GM21723 (cell line): ENCODE measurements around the gene ZEB2.

Source experiments
- ATAC-seq: cut with Tn5 transposase; IDR thresholded peaks from one replicate; pipeline ENCODE4 v1.9.1; 2021; ENCODE audit warnings: mild to moderate bottlenecking, moderate library complexity; ENCODE audit not compliant: unreplicated experiment

The ZEB2 gene

DNA sequence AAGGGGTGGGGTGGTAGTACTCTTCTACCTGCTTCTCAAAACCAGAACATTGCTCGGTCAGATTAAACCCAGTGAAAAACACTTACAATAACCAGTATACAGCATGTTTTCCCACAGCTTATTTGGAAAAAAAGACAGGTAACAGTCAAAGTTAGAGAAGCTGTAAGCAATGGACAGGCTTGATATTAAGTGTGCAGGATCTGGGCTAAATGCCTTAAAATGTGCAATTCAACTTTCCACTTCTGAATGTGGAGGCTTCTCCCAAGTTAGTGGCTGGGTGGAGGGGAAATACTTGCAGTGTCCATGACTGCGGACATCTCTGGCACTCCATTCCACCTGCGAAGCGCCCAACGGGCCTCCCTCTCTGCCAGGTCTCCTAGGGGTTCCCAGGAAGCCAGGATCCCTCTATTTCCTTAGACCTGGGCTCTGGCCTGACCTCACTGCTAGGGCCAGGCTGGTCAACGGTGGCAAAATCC, 5.3 kb downstream of the ZEB2 start:
- ATAC-seq: no peak

DNA sequence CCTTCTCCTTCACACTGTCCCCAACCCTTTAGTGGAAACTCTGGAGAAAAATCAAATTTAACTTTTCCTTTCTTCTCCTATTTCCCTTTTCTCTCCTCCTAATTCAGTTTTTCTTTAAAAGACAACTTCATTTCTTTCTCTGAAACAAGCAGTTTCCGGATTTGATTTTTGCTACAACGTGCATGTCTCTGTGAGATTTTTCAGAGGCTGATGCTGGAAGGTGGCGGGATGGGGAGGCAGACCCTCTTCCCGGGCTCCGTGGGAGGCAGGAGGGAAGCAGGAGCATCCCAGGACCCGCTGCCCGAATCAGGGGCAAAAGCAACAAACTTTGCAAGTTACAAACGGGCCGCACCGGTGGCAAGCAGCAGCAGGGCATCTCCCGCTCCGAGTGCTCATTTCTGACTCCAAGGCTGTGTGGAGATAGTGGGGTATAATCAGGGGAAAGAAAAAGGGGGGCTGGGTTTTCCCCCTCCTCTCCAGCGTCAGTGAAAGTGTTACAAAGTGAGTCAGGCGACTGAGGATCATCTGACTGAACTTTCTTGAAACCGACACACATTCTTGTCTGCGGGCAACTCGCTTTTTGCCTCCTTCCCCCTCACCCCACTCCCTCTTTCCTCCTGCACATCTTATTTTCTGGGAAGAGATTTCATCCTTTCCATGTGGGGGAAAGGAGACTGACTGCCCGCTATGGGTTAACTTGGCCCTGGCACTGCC, 6.4 kb downstream of the ZEB2 start:
- ATAC-seq: no peak

GRCh38 chr2:144512891-144513351, 7.0 kb downstream of the ZEB2 start:
- ATAC-seq: no peak

DNA sequence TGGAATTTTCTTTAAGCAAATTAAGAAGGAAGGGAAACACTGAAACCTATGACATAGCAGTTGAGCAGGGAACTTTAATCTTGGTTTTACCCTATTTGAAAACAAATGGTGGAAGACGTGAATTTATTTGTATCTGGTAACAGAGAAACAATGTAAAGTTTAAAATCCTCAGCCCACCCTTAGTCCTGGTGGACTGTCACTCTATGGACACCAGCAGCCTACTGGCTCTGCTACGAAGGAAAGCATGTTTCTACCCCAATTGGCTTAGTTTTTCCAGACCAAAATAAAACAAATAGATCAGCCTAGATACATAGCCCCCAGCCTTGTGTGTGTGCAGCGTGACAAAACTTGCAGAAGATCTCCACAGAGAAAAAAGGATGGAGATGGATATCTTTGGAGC, 7.4 kb downstream of the ZEB2 start:
- ATAC-seq: no peak

DNA sequence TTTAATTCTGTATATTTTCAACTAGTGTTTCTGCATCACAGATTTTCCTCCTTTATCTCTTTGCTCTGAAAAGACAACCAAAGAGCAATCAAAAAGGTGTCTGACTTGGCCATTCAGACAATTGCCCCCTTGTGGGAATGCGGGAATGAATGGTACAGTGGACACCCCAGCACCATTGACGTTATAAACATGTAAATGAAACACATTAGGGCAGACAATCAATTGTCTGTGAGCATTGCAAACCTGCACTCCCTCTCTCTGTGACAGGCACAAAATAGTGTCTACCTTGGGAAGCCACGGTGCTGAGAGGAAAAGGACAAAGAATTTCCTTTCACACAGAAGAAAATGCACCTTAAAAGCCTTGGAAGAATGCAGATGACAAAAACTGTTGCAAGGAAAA, 8.0 kb downstream of the ZEB2 start:
- no peak for ATAC-seq

- no peak for ATAC-seq
Measured at GRCh38 chr2:144511226-144511810, 8.6 kb downstream of the ZEB2 start.

DNA sequence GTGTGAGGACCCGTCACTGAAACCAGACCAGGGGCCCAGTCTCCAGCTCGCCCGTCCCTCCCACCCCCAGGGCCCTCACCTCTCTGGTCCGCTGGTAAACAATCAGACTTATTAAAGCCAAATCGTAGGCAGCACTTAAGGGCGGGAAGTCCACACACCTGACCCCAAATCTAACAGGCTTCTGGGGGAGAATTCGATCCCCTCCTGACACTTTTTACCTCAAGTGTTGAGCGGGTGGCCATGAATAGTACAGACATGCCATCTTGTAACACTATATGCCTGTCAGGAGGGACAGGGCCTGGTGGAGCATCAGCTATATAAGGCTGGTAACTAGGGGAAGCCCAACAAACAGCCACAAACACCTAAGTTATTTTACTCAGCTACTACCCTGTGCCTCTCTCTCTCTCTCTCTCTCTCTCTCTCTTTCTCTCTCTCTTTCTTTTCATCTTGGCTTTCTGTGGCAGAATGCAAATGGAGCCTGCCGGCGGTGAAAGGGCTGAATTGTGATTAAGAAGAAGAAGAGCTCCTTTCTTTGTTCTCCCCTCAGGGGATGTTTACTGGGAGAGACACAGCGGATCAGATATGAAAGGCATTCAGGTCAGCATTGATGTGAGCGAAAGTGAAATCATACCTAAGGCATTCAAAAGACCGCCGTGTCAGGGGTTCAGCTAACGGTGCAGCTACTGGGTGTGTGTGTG, 9.5 kb downstream of the ZEB2 start:
- peak; percentile 75 for ATAC-seq

DNA sequence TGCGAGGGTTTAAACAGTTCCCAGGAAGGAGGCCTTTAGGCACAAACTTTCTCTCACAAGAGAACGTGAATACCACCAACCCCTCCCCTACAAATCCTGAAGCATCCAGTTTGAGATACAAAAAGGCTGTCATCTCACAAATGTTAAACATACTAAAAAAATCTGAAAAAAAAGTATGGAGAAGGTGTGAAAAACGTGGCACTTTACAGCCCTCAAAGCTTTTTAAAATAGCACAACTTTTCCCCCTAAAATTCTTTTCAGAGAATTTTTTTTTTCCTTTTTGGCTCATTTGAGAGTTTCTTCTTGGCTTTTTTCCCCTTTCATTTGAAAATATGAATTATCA, 10.1 kb downstream of the ZEB2 start:
- no peak for ATAC-seq

DNA sequence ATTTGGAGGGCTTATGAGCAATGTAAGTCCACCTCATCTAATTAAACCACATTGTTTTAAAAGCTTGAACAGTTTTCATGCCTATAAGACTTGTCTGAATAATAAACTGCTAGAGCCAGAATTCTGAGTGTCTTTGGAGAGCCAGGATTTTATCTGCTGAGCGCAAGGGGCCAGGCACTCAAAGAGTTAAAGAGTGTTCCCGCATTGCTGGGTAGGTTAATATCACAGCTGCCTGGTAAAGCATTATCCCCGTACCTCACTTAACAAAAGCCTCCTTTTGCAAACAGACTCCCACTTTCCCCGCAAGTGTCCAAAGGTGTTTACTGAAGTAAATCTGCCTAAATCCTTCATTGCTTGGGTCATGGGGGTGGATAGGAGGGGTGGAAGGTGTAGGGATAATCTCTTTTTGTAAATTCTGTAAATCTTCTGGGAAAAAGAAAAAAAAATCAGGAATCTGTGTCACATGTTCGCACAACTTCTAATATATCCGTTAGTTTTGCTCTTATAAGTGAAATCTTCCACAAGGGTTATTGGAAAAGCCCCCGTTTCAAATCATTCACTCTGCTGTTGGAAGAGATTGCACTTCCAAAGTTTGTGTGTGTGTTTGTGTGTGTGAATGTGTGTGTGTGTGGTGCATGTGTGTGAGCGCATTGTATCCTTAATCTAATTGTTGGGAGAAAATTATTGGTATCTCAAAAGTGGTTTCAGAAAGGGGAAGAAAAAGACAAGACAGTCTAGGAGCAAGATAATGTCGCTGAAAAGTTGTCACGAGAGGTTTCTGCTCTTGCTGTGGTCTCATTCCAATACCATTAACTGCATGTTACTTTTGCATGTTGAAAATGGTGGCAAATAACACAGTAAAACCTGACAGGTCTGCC, 10.7 kb downstream of the ZEB2 start:
- ATAC-seq: no peak

DNA sequence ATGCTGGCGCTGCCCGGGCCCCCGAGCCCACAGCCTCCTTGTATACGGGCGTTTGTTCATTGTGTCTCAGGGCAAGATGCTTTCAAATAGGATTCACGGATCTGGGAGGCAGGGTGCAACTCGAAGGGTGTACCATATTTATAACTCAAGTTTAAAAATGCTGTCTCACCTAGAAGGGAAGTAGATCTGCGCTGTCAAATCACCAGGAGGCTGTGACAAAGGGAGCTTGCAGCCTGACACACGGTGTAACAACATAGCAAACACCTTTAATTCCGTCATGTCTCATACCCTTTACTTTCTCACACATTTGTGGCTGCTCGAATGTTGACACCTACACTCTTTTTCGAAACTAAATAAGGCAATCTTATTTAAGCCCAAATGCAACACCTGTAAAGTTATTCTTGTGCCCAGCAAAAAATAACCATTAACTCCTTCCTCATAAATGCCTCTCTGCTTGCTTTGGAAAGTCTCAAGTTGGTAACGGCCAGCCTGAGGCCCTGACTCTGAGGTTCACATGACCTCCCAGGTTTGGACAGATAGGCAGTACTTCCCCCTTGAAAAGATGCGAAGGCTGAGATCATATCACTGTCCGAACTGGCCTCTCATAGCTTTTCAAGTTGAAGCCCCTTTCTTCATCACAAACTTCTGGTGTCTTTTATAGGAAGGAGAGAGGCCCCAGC, 11.6 kb downstream of the ZEB2 start:
- no peak for ATAC-seq

- no peak for ATAC-seq
Measured at GRCh38 chr2:144507441-144508171, 12.3 kb downstream of the ZEB2 start.

GRCh38 chr2:144505245-144505831, 14.6 kb downstream of the ZEB2 start:
- ATAC-seq: no peak

DNA sequence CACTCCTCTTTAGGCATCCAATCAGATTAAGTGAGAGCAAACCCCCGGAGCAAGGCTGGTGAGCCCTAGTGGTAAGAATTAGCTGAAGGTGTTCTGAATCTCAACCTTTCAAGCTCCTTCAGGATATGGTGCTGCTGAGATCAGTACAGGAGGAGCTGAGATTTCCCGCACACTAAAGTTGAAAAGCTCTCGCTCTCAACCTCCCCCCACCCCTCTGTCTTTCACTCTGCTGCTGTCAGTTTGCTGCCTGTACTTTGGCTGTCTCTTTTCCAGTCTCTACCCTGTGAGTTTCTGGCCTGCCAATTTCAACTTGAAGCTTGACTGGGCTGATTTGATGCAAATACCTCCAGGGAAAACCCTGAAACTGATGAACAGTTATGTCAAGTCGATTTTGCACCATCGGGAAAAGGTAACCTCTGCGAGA, 15.7 kb downstream of the ZEB2 start:
- no peak for ATAC-seq

DNA sequence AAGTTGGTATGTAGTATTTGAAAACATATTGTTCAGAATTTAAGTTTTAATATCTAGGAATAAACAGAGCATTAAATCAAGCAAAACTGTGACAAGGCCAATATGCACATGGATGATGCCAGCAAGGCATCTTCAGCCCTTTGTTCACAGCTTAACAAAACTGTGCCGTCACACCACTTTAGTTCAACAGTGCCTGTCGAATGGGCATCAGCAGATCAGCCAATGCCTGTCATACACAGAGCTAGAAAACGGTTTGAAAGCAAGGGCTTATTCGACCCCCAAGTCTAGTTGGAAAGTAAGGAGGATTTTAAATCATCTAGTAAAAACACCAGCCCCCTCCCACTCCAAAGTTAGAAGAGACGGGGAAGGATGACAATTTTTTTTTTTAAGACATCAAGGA, 16.7 kb downstream of the ZEB2 start:
- ATAC-seq: no peak

- ATAC-seq: no peak
Measured at GRCh38 chr2:144502369-144502768, 17.6 kb downstream of the ZEB2 start.

GRCh38 chr2:144501627-144502026, 18.3 kb downstream of the ZEB2 start:
- ATAC-seq: no peak

DNA sequence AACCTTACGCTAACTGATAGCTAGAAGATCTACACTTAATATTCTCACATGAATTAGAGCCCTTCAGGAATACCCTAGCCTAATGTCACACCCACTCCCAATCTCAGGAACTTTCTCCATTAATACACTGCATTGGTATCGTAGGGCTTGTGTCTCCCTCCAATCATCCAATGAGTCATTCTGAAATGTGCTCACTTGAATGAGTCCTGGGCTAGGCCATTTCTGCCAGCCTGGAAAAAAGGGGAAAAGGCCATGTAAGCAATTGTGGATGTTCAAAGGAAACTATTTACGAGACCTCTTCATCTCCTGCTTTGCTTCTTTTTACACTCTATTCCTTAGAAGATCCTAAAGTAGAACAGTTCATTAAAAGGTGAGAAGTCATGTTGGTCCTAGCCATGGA, 18.8 kb downstream of the ZEB2 start:
- no peak for ATAC-seq

DNA sequence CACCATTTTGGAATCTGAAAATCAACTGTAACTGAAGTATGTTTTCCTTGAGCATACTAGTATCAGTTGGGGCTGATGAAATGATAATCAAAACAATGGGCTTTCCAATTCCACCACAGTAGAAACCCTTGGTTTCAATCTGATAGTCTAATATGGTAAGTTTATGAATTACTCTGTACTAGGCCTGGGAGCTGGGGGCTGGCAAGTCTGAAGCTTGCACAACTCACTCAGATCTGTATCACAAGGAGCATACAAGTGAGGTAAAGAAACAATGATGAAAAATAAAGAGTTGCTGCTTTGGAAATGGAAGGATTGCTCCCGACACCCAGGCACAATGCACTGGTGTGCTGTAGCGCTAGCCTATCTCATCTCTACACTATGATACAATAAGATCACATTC, 19.4 kb downstream of the ZEB2 start:
- ATAC-seq: no peak

DNA sequence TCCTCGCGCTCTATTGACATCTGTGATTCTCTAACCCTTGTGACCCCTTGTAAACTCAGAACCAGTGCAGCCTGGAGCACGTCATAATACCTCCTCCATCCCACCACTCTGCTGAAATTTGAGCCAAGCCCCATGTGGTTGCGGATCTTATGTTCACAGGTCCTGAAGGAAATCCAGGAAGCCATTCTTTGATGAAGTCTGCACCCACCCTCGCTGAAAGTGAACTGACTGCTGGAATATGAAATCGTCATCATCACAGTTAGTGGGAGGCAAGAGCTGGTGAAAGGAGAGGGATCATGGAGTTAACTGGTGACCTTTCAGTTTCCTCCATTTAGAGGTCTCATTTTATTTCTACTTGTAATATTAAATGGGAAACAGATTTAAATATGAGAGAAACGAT, 21.6 kb downstream of the ZEB2 start:
- ATAC-seq: no peak
